ENCODE measurements around the gene APMAP. TPM values are rescaled to one million over a fixed set of nuclear protein-coding genes. Genes with fewer than 3 reads are reported as not detected.

The APMAP gene
- total RNA-seq, 1 experiment from 2014 or later: 82.7 TPM

DNA sequence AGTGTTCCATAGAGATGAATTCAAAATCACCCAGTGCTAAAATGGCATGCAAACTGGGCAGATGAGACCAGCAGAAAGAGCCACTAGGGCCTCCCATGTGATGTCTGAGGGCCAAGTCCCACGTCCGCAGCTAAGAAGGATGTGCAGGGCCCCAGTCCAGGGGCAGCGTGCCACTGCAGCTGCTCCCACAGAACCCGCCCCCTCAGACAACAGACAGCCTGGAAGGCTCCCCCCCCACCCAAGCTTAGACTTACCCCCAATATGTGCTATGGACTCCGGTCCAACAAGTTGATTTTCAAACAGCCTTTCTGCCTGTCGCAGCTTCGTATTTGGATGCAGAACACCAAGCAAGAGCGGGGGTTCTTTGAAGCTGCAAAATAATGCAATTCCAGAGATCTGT lies 14.0 kb downstream of the APMAP start:
- Histone ChIP-seq H2AFZ (ENCODE audit: low read depth, low read length, poor library complexity, severe bottlenecking) (no peak overlapping the region), H3K4me2 (ENCODE audit: low read length) (no peak overlapping the region), H3K9ac (ENCODE audit: low read length) (no peak overlapping the region), H3K9me2 (ENCODE audit: insufficient read depth) (no peaks in the 10 kb centered on the region), H3K4me3 (replicated peaks in 1 of 2; ENCODE audit: low read depth in 1 of 2, low read length in 2 of 2) (no peak overlapping the region), H3K27ac (ENCODE audit: low read depth, low read length) (no peak overlapping the region), H3K36me3 (ENCODE audit: control insufficient read depth in 1 of 2, insufficient read depth in 2 of 2, low read length in 2 of 2) (peaks cover 7 to 19% of the 10 kb centered on the region in 2 experiments; a peak in 3 of 4 replicates), H3K9me3 (ENCODE audit: control insufficient read depth in 1 of 2, insufficient read depth in 1 of 2, low read depth in 1 of 2, low read length in 2 of 2) (peaks cover 0 to 5% of the 10 kb centered on the region in 2 experiments; a peak in 2 of 4 replicates), H4K20me1 (ENCODE audit: insufficient read depth) (no peaks in the 10 kb centered on the region), H3K27me3 (ENCODE audit: insufficient read depth, low read length) (no peaks in the 10 kb centered on the region), H3K79me2 (ENCODE audit: insufficient read depth, low read length) (peaks cover 54% of the 10 kb centered on the region), H3K4me1 (ENCODE audit: control insufficient read depth in 1 of 2, insufficient read depth in 2 of 2, low read length in 2 of 2) (no peaks in the 10 kb centered on the region)
- ChIA-PET RAD21 (ENCODE audit: low non-redundant PET in 1 of 2, low total read pairs in 2 of 2, uncharacterized antibody in 2 of 2, unreplicated experiment in 2 of 2) (no interaction called here), POLR2A (no interaction called here), CTCF (no interaction called here)
- intact Hi-C loops (cut with micrococcal nuclease): no loop called here
- ATAC-seq (no peak), DNase-seq (ENCODE audit: low read depth, low spot score) (no peak)
- BruUV-seq (replicated peaks): no TSS peak
- TF ChIP-seq FOSL1 (IDR thresholded peaks at IDR 0.05; ENCODE audit: low read depth) (no peak), ELF1 (IDR thresholded peaks at IDR 0.05; ENCODE audit: borderline replicate concordance, low read depth) (no peak), EZH2phosphoT487 (IDR thresholded peaks at IDR 0.05; ENCODE audit: borderline replicate concordance) (no peak), JUND (IDR thresholded peaks at IDR 0.05) (no peak), SRF (IDR thresholded peaks at IDR 0.05; ENCODE audit: low read depth) (no peak), EZH2 (IDR thresholded peaks at IDR 0.05) (no peak)
- TF ChIP-seq, protein P1, sequence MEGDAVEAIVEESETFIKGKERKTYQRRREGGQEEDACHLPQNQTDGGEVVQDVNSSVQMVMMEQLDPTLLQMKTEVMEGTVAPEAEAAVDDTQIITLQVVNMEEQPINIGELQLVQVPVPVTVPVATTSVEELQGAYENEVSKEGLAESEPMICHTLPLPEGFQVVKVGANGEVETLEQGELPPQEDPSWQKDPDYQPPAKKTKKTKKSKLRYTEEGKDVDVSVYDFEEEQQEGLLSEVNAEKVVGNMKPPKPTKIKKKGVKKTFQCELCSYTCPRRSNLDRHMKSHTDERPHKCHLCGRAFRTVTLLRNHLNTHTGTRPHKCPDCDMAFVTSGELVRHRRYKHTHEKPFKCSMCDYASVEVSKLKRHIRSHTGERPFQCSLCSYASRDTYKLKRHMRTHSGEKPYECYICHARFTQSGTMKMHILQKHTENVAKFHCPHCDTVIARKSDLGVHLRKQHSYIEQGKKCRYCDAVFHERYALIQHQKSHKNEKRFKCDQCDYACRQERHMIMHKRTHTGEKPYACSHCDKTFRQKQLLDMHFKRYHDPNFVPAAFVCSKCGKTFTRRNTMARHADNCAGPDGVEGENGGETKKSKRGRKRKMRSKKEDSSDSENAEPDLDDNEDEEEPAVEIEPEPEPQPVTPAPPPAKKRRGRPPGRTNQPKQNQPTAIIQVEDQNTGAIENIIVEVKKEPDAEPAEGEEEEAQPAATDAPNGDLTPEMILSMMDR (IDR thresholded peaks at IDR 0.05 in 2 of 3, conservative IDR thresholded peaks at IDR 0.05 in 1 of 3; ENCODE audit: borderline replicate concordance in 1 of 3, insufficient read depth in 1 of 3, low read depth in 2 of 3, low read length in 2 of 3): no peak

DNA sequence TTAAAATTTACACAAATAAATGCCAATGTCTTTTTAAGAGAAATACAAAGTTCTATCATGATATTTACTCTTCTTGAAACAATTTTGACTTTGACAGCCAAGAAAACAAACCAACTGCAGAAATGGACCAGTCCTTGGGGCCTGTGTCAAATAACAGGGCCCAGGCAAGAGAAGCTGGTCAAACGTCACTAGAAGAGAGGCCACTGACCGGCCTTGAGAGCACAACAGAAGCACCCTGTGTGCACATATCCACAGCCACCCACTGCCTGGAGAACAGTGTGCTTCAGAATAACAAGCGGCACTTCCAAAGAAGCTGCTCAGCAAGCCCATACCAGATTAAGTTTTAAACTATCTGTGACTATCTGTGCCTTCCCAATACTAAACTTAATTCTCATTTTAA lies 14.8 kb downstream of the APMAP start:
- ATAC-seq: no peak
- POLR2A ChIA-PET: no interaction called here
- CTCF ChIA-PET: no interaction called here
- no peak for TF ChIP-seq EGR1 (IDR thresholded peaks at IDR 0.05; ENCODE audit: low read depth)
- no peak for TF ChIP-seq FOSL1 (IDR thresholded peaks at IDR 0.05; ENCODE audit: low read depth)
- TF ChIP-seq, protein P2, sequence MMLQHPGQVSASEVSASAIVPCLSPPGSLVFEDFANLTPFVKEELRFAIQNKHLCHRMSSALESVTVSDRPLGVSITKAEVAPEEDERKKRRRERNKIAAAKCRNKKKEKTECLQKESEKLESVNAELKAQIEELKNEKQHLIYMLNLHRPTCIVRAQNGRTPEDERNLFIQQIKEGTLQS (IDR thresholded peaks at IDR 0.05): no peak
- TF ChIP-seq ZNF274 (IDR thresholded peaks at IDR 0.05; ENCODE audit: low read depth, low read length): no peak
- TF ChIP-seq CEBPB (IDR thresholded peaks at IDR 0.05; ENCODE audit: low read depth): no peak
- no peak for TF ChIP-seq POLR2A (IDR thresholded peaks at IDR 0.05; ENCODE audit: borderline replicate concordance, extremely low read depth, insufficient read depth, insufficient read length)
- TF ChIP-seq ZFX (IDR thresholded peaks at IDR 0.05): no peak
- TF ChIP-seq, protein P3, sequence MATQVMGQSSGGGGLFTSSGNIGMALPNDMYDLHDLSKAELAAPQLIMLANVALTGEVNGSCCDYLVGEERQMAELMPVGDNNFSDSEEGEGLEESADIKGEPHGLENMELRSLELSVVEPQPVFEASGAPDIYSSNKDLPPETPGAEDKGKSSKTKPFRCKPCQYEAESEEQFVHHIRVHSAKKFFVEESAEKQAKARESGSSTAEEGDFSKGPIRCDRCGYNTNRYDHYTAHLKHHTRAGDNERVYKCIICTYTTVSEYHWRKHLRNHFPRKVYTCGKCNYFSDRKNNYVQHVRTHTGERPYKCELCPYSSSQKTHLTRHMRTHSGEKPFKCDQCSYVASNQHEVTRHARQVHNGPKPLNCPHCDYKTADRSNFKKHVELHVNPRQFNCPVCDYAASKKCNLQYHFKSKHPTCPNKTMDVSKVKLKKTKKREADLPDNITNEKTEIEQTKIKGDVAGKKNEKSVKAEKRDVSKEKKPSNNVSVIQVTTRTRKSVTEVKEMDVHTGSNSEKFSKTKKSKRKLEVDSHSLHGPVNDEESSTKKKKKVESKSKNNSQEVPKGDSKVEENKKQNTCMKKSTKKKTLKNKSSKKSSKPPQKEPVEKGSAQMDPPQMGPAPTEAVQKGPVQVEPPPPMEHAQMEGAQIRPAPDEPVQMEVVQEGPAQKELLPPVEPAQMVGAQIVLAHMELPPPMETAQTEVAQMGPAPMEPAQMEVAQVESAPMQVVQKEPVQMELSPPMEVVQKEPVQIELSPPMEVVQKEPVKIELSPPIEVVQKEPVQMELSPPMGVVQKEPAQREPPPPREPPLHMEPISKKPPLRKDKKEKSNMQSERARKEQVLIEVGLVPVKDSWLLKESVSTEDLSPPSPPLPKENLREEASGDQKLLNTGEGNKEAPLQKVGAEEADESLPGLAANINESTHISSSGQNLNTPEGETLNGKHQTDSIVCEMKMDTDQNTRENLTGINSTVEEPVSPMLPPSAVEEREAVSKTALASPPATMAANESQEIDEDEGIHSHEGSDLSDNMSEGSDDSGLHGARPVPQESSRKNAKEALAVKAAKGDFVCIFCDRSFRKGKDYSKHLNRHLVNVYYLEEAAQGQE (IDR thresholded peaks at IDR 0.05; ENCODE audit: low read depth): no peak
- no peak for TF ChIP-seq EZH2 (IDR thresholded peaks at IDR 0.05)
- TF ChIP-seq SP1 (IDR thresholded peaks at IDR 0.05; ENCODE audit: low read depth): no peak
- no peak for TF ChIP-seq SRF (IDR thresholded peaks at IDR 0.05; ENCODE audit: low read depth)
- TF ChIP-seq YY1 (IDR thresholded peaks at IDR 0.05; ENCODE audit: extremely low read depth, insufficient replicate concordance, low read depth, low read length): no peak
- TF ChIP-seq JUND (IDR thresholded peaks at IDR 0.05): no peak
- TF ChIP-seq POLR2AphosphoS5 (IDR thresholded peaks at IDR 0.05; ENCODE audit: low read depth, low read length): no peak

More for the DNA sequence above, 14.8 kb downstream of the APMAP start:
- Histone ChIP-seq H3K9me2 (ENCODE audit: insufficient read depth) (no peaks in the 10 kb centered on the region), H3K4me3 (replicated peaks in 1 of 2; ENCODE audit: low read depth in 1 of 2, low read length in 2 of 2) (no peak overlapping the region), H3K9me3 (ENCODE audit: control insufficient read depth in 1 of 2, insufficient read depth in 1 of 2, low read depth in 1 of 2, low read length in 2 of 2) (peaks cover 0 to 5% of the 10 kb centered on the region in 2 experiments; a peak in 2 of 4 replicates), H4K20me1 (ENCODE audit: insufficient read depth) (no peaks in the 10 kb centered on the region), H3K4me2 (ENCODE audit: low read length) (no peak overlapping the region), H3K36me3 (ENCODE audit: control insufficient read depth in 1 of 2, insufficient read depth in 2 of 2, low read length in 2 of 2) (peaks cover 8 to 18% of the 10 kb centered on the region in 2 experiments), H2AFZ (ENCODE audit: low read depth, low read length, poor library complexity, severe bottlenecking) (no peak overlapping the region), H3K27ac (ENCODE audit: low read depth, low read length) (no peak overlapping the region), H3K9ac (ENCODE audit: low read length) (no peak overlapping the region), H3K79me2 (ENCODE audit: insufficient read depth, low read length) (peaks cover 49% of the 10 kb centered on the region), H3K4me1 (ENCODE audit: control insufficient read depth in 1 of 2, insufficient read depth in 2 of 2, low read length in 2 of 2) (no peaks in the 10 kb centered on the region), H3K27me3 (ENCODE audit: insufficient read depth, low read length) (no peaks in the 10 kb centered on the region)
- RAD21 ChIA-PET (ENCODE audit: low non-redundant PET in 1 of 2, low total read pairs in 2 of 2, uncharacterized antibody in 2 of 2, unreplicated experiment in 2 of 2): no interaction called here
- no TSS peak for BruUV-seq (replicated peaks)
- DNase-seq (ENCODE audit: low read depth, low spot score): no peak
- intact Hi-C loops (cut with micrococcal nuclease): no loop called here
